GM19238 (cell line): ENCODE results near the gene MAX.

Experiments
- DNase-seq: peaks from one replicate; pipeline ENCODE4 v3.0.0; 2011; ENCODE audit warnings: low spot score; ENCODE audit not compliant: insufficient read length

MAX gene

DNA sequence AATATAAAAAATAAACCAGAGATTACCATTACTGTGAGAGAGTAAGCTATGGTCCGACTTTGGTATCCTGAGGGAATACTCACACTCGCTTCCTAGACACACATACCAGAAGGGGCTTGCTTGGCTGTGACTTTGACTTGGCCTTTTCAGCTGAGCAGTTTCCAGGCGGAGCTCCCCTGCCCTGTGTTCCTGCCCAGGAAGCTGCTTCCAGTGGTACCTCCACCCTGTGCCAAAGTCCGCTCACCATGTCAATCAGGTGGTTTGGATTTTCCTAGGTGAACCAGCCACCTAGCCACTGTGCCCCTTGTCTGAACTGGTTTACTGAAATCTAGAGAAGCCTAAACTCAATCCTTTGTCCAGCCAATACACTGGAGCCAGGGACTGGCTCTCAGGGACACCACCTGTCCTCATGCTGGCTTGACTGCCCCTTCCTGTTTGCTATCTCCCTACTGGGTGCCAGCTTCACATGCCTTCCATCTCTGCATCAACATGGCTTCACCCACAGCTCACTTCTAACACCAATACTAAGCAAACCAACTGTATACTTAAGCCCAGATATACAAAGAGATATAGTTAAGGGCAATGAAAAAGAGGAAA, 28.6 kb downstream of the MAX start:
- DNase-seq, result no peak

DNA sequence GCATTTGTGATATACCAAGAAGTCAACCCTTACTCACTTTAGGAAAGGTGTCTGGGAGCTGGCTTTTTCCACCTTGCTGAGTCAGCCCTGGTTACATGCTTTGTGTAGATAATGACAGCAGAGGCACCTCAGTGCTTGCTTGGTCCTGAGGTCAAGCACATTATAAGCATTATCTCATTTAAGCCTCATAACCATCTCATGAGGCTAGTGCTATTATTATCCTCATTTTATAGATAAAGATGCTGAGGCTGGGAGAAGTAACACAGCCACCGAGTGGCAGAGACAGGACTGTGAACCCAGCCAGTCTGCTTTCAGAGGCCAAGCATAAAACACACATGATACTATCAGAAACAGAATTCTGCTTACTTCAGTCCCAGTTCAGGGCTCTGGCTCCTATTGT, 29.4 kb downstream of the MAX start:
- no peak for DNase-seq

DNA sequence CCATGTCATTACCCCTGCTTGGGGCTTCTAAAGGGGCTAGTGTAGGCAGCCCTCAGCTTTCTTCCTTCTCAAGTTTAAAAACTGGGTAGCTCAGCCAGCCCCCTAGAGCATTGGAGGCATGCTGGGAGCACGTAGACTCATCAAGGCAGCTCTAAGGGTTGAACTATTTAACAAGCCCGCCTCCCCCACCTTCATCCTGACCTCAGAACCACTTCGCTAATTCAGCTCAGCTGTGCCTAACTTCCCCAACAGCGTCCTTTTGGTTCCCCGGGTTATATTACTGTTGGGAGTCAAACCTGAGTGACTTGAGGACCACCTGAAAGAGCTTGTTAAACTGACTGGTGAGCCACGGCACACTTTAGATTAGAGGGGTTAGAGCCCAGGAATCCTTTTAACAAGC, 30.1 kb downstream of the MAX start:
- no peak for DNase-seq

DNA sequence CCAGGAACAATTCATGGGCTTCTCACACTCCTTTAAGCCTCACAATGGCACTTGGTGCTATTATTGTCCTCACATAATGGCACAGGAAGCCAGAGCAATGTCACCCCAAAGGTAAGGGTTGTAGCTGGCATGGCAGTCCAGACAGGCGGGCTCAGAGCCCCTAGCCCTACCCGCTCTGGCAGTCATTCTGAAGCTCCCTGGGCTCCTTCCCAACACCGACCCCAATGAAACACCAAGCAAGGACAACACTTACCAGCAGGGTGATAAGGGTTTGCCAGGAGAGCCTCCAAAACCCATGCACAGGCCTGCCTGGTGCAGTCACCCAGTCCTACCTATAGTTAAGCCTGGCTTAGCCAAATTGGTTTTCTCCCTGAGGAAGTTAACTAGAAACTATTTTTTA, 30.8 kb downstream of the MAX start:
- no peak for DNase-seq

DNA sequence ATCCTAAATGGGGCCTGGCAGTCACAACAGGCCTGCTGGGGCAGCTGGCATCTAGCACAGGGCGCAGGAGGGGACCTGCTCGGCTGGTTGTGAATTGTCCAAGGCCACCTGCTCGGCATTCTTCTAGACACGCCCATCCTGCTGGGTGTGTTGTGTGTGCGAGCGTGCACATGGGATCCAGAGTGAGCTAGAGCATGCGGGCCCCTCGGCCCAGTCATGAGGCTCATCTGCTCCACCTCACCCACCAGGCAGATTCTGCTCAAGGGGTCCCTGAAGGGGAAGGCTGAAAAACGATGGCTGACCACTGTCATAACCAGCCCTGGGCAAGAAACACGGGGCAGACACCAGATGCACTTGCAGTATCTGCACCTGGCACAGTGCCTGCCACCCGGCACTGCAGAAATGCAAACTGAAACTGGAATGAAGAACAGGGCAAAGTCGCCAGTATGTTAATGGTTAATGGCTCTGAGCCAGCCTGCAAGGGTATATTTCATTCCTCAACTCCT, 31.8 kb downstream of the MAX start:
- no peak for DNase-seq

DNA sequence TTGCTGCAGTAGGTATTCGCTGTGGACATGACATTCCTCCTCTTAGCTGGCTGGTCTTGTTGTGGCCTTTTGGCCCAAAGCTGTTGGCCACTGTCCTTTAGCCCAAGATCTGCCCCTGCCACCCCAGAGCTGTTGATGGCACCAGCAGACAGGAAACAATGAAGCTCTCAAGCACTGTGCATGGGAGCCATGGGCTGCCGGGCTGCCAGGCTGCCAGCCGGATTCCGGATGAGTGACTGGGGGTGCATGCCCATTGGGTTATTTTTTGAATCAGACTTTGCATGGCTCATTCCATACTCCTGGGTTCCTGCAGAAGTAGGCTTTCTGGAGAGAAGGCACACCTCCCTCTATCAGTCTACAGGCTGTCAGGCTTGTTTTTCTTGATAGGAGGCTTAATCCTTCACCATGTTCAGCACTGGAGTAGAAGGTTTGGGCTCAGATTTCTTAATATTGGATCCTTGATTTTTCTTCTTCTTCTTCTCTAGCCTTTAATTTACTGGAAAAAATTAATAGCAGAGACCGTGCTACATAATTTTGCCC, 32.4 kb downstream of the MAX start:
- no peak for DNase-seq

DNA sequence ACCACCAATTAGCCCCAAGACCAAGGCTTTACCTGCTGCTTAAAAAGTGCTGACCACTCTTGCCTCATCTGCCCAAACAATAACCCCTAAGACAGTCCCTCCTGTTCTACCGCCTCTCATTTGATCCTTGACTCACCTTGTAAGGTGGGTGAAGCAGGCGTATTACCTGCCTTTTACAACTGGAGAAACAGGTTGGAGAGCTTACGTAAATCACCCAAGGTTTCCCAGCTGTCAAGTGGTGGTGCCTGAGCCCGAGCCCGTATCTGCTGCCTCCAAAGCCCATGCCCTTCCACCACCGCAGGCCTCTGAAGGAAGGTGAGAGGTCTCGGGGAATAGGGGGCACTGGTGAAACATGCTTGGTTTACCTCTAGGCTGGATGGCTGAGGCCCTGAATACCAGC, 36.6 kb downstream of the MAX start:
- DNase-seq, result no peak

DNA sequence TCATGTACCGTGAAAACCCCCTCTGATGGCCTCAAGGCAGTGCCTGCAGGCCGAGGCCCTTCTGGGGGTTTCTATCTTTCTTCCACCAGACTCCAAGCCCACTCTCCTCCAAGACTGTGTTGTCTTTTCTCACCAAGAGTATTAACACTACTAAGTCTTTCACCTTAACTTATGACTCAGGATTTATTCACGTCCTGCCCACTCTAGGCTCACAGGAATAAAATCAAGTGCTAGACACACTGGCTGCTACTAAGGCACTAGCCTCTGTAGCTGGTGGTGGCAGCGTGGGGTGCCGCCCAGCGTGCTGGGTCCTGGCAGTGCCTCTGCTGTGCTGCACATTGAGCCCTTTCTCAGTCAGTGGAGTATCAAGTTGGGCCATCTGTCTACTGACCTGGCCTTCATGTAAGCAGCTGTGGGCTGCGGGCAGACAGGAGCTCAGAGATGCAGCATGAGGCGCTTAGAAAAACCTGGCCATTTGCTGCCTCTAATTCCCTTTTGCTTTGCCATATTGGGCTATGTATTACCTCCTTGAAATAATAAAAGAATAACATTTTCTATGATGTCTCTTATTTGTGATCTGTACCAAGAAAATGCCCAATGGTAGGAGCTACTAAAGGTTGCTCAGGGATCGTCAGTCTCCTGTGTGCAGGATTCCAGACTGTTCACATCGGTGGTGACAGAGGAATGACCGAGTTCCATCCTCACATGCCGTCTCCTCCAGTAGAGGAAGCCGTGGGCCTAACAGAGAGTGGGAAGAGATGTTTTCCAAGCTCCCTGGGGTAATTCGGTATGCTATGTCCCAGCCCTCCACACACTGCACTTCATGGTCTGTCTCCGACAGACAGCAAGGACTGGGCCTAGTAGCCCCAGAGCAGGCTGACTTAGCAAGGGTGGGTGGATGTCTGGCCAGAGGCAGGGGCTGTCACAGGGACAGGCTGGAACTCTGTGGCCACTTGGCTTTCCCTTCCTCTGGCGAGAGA, 39.9 kb downstream of the MAX start:
- no peak for DNase-seq

DNA sequence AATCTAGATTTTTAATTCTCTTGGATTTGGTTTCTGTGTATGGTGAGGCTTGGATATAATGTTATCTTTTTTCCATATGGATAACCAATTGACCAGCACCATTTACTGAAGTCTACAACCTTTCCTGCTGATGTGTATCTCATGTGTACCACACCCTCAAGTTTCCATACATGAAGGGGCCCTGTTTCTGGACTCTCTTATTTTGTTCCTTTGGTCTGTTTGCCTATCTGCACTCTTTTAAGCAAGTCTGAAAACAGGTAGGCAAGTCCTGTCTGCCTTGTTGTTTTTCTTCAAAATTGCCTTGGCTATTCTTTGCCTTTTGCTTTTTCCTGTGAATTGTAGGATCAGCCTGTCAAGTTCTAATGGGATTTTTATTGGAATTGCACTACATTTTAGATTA, 44.6 kb downstream of the MAX start:
- no peak for DNase-seq

DNA sequence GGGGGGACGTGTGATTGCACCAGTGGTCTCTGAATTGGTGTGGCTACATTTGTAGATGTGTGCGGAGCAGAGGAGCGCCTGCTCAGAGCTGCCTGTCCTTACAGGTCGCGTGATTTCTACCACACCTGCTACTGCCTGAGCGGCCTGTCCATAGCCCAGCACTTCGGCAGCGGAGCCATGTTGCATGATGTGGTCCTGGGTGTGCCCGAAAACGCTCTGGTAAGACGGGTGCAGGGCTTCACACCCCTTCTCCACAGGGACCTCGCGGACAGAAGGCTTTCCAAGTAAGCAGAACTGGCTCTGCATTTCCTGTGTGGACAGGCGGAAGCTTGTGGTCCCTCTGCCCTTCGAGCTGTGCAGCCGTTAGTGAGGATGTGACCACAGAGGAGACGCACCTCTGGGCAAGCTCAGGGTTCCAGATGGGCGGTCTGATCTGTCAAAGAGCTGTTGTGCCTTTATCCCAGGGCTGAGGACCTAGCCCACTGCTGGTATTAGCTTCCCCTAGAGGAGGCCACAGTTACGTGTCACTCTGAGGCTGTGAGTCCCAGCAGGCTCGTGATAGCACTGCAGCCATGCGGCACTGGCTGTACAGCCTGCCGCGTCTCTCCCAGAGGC, 47.7 kb downstream of the MAX start:
- no peak for DNase-seq

DNA sequence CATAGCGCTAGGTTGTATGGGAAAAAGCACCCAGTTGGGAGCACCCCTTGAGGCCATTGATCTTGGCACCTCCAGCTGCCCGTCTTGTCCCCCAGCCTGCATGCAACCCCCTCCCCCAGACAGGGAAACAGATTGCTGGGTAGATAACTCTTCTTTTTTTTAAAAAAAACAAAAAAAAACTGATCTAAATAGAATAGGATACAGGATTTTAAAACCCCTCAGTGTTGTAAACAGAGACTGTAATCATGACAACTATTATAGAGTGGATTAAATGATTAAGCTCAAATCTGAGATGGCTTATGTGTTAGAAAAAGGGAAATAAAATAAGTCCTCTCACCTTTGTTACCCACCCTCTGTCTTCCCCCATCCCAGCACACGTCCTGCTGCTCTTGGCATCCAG, 48.9 kb downstream of the MAX start:
- no peak for DNase-seq

DNA sequence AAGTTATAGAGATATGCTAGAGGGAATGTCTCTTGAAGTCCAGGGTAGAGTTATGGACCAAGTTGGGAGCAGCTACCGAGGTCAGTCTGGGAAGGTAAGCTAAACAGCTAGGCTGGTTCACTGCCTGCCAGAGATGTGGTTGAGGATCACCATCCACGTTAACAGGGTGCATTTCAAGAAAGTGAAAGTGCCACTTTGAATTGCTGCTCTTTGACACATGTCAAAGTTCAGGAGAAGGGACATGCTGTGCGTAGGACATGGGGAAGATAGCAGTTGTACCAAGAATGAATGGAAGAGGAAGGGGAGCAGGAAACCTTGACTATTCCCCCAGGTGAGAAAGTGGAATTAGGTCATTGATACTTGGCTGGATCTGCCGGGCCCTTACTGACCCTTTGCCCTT, 49.5 kb downstream of the MAX start:
- no peak for DNase-seq

DNA sequence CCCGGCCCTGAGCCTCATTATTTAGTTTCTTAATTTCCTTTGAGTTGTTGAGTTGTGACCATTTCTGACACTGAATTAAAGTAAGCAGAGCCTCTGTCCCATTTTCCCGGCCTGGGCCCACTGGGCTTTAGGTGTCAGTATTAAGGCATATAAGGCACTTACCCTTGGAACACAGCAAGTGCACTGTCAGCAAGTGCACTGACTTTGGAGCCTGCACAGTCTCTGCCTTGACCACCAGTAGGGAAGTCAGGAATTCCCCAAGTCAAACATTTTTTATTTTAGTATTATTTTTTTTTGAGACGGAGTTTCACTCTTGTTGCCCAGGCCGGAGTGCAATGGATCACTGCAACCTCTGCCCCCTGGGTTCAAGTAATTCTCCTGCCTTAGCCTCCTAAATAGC, 56.6 kb downstream of the MAX start:
- no peak for DNase-seq

DNA sequence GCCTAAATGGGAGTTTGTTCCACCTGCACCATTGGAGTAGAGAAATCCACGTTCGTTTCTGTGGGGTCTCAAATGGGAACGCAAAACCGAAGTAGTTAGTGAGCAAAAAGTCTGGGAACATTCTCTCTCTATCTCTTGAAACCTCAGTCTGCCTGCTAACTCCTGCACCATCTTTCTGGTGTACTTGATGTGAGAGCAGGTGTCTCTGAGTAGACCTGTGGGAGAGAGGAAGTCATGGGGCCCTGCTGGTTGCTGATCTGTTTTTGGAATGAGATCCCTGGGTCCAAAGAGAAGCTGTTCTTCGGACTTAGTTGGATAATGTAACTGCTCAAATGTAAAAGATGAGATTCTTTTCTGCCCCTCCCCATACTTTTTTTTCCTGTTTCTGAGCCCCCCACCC, 57.3 kb downstream of the MAX start:
- no peak for DNase-seq

DNA sequence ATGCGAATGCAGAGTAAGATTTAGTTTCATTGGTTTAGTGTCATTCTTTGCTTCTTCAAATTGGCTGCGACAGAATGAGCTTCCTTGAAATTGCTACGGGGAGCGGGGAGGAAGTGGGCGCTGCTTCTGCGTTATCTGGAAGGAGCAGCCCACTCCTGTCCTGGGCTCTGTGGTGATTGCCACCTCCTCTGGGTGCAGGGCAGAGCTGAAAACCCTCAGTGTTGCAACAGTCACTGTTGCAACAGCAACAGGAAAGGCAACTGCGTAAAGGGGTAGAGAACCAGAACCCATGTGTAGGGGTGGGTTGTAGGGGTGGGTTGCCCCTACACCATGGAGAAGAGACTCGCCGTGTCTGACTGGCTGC, 57.7 kb downstream of the MAX start:
- DNase-seq, result no peak

DNA sequence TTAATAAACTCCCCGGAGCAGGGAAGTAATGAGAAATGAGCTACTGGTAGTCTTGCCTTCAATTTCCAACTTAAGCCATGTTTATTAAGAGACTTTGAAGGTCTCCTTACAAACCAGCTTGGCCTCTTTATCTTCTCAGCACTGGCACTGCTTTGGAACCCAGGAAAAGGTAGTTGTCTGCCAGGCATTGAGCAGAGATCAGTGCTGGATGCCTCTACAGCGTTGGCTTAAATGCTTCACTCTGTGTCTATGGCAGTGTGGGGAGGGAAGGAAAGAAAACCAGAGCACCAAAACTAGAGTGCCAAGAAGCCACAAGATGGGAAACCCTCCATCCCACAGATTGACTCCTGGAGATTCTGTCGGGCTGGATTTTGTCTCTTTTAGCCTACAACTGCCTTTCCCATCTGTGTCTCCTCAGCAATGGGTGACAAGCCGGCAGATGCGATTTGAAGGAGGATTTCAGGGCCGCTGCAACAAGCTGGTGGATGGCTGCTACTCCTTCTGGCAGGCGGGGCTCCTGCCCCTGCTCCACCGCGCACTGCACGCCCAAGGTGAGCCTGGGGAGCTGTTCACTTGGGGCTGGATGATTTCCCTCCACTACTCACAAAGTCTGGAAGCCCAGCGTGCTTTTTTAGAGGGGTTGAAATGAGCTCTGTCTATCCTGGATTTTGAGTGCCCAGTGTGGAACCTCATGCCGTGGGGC, 58.3 kb downstream of the MAX start:
- DNase-seq, result no peak

DNA sequence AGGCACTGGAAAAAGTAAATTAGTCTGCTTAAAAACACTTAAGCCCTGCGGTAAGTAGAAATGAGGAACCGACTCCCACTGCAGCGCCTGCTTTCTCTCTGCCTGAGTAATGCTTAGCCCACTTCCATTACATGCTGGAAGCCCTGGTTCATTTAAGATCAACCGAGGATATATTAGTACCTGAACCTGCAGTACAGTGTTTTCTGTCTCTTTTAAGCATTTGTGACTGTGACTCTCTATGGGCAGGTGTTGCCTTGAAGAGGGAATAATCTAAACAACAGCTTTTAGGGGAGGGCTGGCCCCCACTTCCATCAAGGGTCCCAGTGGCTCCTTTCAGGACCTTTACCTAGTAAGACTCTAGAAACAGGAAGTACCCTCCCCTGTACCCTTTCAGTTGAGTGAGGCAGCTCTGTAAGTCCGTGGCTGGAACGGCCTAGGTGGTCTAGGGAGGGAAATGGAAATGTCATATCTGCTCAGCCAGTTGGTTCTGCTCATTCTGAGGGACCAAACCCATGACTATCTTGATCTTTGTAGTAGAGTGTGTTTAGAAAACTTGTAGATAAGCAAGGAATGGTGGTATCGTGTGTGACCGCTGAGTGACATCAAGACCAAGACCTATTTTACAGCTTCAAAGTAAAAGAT, 59.5 kb downstream of the MAX start:
- DNase-seq, result peak; percentile 10

DNA sequence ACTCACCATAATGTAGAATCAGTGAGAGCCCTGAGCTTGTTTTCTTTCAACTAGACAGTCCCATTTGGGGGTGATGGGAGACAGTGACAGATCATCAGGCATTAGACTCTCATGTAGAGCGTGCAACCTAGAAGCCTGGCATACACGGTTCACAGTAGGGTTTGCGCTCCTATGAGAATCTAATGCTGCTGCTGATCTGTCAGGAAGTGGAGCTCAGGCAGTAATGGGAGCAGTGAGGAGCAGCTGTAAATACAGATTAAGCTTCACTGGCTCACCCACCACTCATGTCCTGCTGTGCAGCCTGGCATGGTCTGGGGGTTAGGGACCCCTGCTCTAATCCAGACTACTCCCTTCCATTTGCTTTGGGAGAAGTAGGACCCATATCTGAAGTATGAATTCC, 60.0 kb downstream of the MAX start:
- DNase-seq, result no peak

DNA sequence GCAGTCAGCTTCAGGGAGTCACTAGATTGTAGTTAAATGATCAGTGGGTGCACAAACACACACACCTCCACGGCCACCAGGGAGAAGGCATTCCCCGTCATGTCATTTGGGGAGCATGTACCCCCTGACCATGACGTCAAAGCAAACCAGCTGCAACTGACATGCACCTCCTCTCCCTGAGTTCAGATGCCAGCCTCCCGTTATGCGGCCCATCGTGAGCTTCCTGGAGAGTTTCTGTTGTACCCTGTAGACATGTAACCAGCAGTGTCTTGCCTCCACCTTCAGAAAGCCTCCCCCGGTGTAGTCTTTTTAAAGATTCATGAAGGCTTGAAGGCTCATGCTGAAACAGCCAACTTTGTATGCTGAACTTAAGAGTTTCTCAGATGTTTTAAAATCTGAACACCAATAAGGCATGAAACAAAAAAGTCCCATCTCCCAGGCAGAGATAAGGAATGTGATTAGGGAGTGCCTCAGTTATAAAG, 60.8 kb downstream of the MAX start:
- DNase-seq, result no peak

DNA sequence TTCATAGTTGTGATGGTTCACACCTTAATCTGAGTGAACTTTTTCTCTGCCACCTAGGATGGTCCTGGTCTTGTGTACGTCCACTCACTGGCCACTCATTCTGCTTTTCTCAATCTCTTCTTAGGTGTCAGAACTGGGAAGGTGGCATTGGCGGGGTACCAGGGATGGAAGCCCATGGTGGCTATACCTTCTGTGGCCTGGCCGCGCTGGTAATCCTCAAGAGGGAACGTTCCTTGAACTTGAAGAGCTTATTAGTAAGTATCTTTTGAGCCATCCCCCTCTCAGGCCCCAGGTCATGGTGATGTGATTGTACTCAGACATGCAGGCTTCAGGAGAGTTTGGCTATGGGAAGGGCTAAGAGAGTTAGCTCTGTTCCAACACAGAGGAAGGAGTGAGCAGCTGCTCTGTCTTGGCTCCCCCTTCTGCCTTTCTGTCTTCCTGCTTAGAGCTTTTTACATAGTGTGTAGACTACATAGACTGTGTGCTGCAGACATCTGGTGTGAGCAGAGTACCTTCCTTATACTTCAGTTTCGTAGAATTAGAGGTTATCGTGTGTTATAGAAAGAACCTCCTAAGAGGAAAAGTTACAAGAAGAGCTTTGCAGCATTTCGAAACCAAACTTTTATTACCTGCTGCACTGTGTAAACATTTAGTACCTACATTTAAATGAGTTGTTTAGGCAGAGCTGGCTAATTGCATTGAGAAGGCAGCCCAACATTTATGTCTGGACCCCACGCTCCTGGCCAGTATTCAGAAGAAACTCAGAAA, 61.5 kb downstream of the MAX start:
- DNase-seq, result no peak
